Right lobe of liver (tissue), 4 donors: ENCODE data around the gene PARD6G.

Experiments used
- CTCF ChIP-seq, 4 donors: fragments of 200-600 bp in 3 of 4; fragments of 450-650 bp in 1 of 4; IDR thresholded peaks; one replicate each; pipeline versions ENCODE4 v1.5.1 to v1.8.0; 2016 to 2022; ENCODE audit warnings: antibody characterized with exemption in 4 of 4, mild to moderate bottlenecking in 2 of 4
- POLR2A ChIP-seq: fragments of 450-650 bp; IDR thresholded peaks from one replicate; pipeline ENCODE4 v1.6.1; 2017; ENCODE audit warnings: antibody characterized with exemption, mild to moderate bottlenecking
- donor health status: DM: no; HTN: no; CAD: no.
- donor health status: DM: no; HTN: no; CAD: no.
- donor health status: DM: no; HTN: yes; CAD: no.

- TF ChIP-seq CTCF (IDR thresholded peaks at IDR 0.05) (no peak), POLR2A (no peak)
These were observed 16.2 kb downstream of the PARD6G start for GRCh38 chr18:80231151-80231550.
